Tibial artery (tissue), 4 donors: Measurements from ENCODE around the gene FRAS1.

Source experiments
- DNase-seq, 2 donors: peaks; one replicate each; pipeline ENCODE4 v3.0.0-alpha.2; 2019
- H3K27ac ChIP-seq, 2 donors: fragments of 200-600 bp; sonication (generic) in 1 of 2; 1 replicate in 1 of 2; 2 replicates in 1 of 2; pipeline ENCODE4 v1.5.1; 2018 to 2019; ENCODE audit warnings: mild to moderate bottlenecking in 1 of 2
- H3K27me3 ChIP-seq, 2 donors: fragments of 200-600 bp; sonication (generic) in 1 of 2; one replicate each; pipeline versions ENCODE4 v1.5.1 to v1.6.0; 2016 to 2019
- H3K36me3 ChIP-seq, 3 donors: fragments of 200-600 bp; sonication (generic) in 2 of 3; one replicate each; pipeline ENCODE4 v1.5.1; 2016 to 2019; ENCODE audit warnings: mild to moderate bottlenecking in 2 of 3
- H3K4me1 ChIP-seq, 4 donors: fragments of 200-600 bp; sonication (generic) in 2 of 4; 1 replicate in 3 of 4; 2 replicates in 1 of 4; pipeline ENCODE4 v1.5.1; 2016 to 2019
- H3K4me3 ChIP-seq, 2 donors: fragments of 200-600 bp; sonication (generic) in 1 of 2; 1 replicate in 1 of 2; 2 replicates in 1 of 2; pipeline ENCODE4 v1.5.1; 2018 to 2019; ENCODE audit warnings: mild to moderate bottlenecking in 2 of 2
- H3K9me3 ChIP-seq, 3 donors: fragments of 200-600 bp; sonication (generic) in 1 of 3; one replicate each; pipeline ENCODE4 v1.5.1; 2016 to 2019
- CTCF ChIP-seq, 2 experiments: fragments of 200-600 bp in 1 of 2; fragments of 450-650 bp in 1 of 2; IDR thresholded peaks; one replicate each; pipeline ENCODE4 v1.5.1; 2017 to 2019; ENCODE audit warnings: antibody characterized with exemption in 2 of 2, mild to moderate bottlenecking in 1 of 2, moderate library complexity in 1 of 2
- intact Hi-C: fragments of 100-400 bp; cut with DNase I; formaldehyde crosslinking; loops from one replicate; pipeline ENCODE4 v1.15.0; 2023; ENCODE audit warnings: low total_unique reads

FRAS1 gene

DNA sequence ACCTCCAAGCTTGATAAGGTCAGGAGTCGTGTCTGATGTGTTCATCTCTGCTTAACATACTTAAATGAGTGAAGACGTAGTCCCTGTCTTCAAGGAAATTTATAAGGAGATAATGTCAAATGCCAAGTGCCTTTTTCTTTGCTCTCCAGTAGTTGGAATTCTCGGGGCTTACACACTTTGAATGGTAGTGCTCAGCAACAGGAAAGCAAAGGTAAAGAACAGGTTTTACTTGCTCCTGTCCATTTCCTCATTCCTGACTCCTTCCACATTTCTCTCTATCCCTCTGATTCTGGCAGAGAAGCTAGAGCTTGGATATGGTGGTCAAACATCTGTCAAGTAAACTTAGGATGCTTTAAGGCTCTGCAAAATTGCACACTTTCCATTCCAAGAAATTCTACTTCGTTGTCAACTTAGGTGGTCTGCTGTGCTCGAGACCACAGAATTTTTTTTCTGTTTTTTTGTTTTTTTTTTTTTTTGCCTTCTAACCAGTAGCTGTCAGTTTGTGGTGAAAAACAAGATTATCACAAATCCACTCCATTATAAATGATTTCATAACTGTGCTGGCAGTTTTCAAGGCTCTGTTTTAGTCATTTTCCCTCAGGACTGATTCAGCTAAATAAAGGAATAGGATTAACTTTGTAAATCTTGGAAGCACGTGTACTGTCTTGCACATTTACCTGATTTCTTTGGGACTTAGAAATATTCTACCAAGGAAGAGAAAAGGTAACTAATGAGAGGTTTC, 313.7 kb downstream of the FRAS1 start:
- Histone ChIP-seq H3K36me3 (no peaks in the 10 kb centered on the region), H3K4me1 (no peaks in the 10 kb centered on the region), H3K9me3 (no peaks in the 10 kb centered on the region), H3K27me3 (no peaks in the 10 kb centered on the region), H3K27ac (no peak overlapping the region), H3K4me3 (no peak overlapping the region)
- DNase-seq = no peak
- intact Hi-C loops = no loop called here
- no peak for TF ChIP-seq CTCF (IDR thresholded peaks at IDR 0.05)

DNA sequence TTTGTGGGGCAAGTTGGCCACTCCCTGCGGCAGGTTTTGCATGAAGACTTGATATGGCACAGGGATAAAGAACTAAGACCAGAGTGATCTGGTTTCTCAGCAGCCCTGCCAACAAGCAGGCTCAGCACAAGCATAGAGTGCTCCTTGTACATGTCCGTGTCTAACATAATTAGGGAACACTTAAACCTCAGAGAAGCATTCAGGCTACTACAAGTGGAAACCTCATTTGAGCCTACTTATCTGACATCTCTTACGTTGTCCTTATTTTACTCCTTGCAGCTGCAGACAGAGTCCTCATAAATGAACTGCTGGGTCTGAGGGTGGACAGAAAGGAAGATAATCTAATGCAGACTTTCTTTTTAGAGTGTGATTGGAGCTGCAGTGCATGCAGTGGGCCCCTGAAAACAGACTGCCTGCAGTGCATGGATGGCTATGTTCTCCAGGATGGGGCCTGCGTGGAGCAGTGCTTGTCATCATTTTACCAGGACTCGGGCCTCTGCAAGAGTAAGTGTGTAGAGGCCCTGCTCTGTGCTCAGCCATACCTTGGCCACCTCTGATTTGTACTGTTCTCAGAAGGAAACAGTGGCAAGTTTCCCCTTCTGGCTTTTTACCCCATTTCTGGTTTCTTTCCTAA, 315.3 kb downstream of the FRAS1 start:
- no peak overlapping the region for H3K27ac ChIP-seq
- TF ChIP-seq CTCF (IDR thresholded peaks at IDR 0.05) = no peak
- intact Hi-C loops = no loop called here
- H3K27me3 ChIP-seq = no peaks in the 10 kb centered on the region
- H3K9me3 ChIP-seq = no peaks in the 10 kb centered on the region
- H3K36me3 ChIP-seq = no peaks in the 10 kb centered on the region
- no peaks in the 10 kb centered on the region for H3K4me1 ChIP-seq
- no peak for DNase-seq
- no peak overlapping the region for H3K4me3 ChIP-seq

DNA sequence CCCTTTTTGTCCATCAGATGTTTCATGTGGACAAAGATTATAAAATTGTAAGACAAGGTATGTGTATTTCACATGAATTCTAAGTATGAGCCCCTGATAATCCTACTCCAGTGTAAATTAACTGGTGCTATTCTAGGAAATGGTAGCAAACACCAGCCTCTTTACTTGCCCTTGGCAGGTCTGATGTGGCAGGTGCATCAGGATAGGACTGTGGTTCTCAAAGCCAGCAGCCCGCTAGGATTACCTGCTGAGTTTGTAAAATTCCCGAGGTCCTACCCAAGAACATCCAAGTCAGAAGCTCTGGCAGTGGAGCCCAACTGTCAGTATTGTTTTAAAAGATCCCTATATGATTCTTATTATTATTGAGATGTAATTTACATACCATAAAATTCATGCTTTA, 320.4 kb downstream of the FRAS1 start:
- no peak overlapping the region for H3K27ac ChIP-seq
- intact Hi-C loops = no loop called here
- no peaks in the 10 kb centered on the region for H3K36me3 ChIP-seq
- H3K4me3 ChIP-seq = no peak overlapping the region
- DNase-seq = no peak
- no peak for TF ChIP-seq CTCF (IDR thresholded peaks at IDR 0.05)
- no peaks in the 10 kb centered on the region for H3K4me1 ChIP-seq
- no peaks in the 10 kb centered on the region for H3K9me3 ChIP-seq
- H3K27me3 ChIP-seq = no peaks in the 10 kb centered on the region

DNA sequence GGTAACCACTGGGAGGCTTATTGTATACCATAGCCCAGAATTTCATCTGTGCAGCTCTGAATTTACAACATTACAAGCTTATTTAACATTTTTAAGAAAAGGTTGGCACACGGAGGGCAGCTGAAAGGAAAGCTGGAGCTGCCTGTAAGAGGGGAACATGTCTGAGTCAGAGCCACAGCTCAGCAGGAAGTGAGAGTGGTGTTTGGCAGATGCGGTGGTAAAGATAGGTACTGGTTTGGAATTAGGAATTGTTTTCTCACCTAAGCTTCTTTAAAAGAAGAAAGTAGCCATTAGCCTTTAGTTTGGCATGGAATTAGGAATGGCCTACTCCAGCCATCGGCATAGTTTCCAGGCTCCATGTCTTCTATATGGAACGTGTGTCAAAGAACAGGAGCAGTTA, 321.9 kb downstream of the FRAS1 start:
- intact Hi-C loops = no loop called here
- DNase-seq = no peak
- no peaks in the 10 kb centered on the region for H3K27me3 ChIP-seq

GRCh38 chr4:78379991-78380729, 323.0 kb downstream of the FRAS1 start:
- no peak for DNase-seq
- Histone ChIP-seq H3K9me3 (no peaks in the 10 kb centered on the region), H3K4me1 (no peaks in the 10 kb centered on the region), H3K36me3 (no peaks in the 10 kb centered on the region), H3K27me3 (no peaks in the 10 kb centered on the region), H3K27ac (no peak overlapping the region), H3K4me3 (no peak overlapping the region)
- intact Hi-C loops = no loop called here
- no peak for TF ChIP-seq CTCF (IDR thresholded peaks at IDR 0.05)

More for the DNA sequence above, 321.9 kb downstream of the FRAS1 start:
- Histone ChIP-seq H3K4me3 (no peak overlapping the region), H3K36me3 (no peaks in the 10 kb centered on the region), H3K27ac (no peak overlapping the region), H3K4me1 (no peaks in the 10 kb centered on the region), H3K9me3 (no peaks in the 10 kb centered on the region)
- TF ChIP-seq CTCF (IDR thresholded peaks at IDR 0.05) = no peak
